ENCODE results near the gene IL6ST.

Gene IL6ST

GRCh38 chr5:55936100-55936693 lies 58.6 kb downstream of the IL6ST start:
- Histone ChIP-seq H3K4me1 (ENCODE audit: control insufficient read depth in 1 of 2, insufficient read depth in 1 of 2, low read depth in 1 of 2, low read length in 1 of 2) (no peaks in the 10 kb centered on the region), H3K36me3 (no peaks in the 10 kb centered on the region), H3K27ac (no peak overlapping the region), H3K4me3 (ENCODE audit: low read depth in 1 of 2, low read length in 1 of 2) (no peak overlapping the region), H3K27me3 (peaks cover 14% of the 10 kb centered on the region), H3K9me3 (no peaks in the 10 kb centered on the region)
- TF ChIP-seq, protein P1, sequence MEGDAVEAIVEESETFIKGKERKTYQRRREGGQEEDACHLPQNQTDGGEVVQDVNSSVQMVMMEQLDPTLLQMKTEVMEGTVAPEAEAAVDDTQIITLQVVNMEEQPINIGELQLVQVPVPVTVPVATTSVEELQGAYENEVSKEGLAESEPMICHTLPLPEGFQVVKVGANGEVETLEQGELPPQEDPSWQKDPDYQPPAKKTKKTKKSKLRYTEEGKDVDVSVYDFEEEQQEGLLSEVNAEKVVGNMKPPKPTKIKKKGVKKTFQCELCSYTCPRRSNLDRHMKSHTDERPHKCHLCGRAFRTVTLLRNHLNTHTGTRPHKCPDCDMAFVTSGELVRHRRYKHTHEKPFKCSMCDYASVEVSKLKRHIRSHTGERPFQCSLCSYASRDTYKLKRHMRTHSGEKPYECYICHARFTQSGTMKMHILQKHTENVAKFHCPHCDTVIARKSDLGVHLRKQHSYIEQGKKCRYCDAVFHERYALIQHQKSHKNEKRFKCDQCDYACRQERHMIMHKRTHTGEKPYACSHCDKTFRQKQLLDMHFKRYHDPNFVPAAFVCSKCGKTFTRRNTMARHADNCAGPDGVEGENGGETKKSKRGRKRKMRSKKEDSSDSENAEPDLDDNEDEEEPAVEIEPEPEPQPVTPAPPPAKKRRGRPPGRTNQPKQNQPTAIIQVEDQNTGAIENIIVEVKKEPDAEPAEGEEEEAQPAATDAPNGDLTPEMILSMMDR (IDR thresholded peaks at IDR 0.05), result peak; percentile 52

GRCh38 chr5:55935371-55935770 lies 59.4 kb downstream of the IL6ST start:
- H3K4me3 ChIP-seq (ENCODE audit: low read depth in 1 of 2, low read length in 1 of 2), result no peak overlapping the region

GRCh38 chr5:55934720-55935119 lies 60.0 kb downstream of the IL6ST start:
- TF ChIP-seq, protein P1 (IDR thresholded peaks at IDR 0.05), result no peak
- no peak overlapping the region for H3K27ac ChIP-seq
- H3K4me1 ChIP-seq (ENCODE audit: control insufficient read depth in 1 of 2, insufficient read depth in 1 of 2, low read depth in 1 of 2, low read length in 1 of 2), result no peaks in the 10 kb centered on the region
- H3K9me3 ChIP-seq, result no peaks in the 10 kb centered on the region
- no peak overlapping the region for H3K4me3 ChIP-seq (ENCODE audit: low read depth in 1 of 2, low read length in 1 of 2)
- H3K27me3 ChIP-seq, result peaks cover 19% of the 10 kb centered on the region
- no peaks in the 10 kb centered on the region for H3K36me3 ChIP-seq

More at GRCh38 chr5:55935371-55935770, 59.4 kb downstream of the IL6ST start:
- H3K9me3 ChIP-seq, result no peaks in the 10 kb centered on the region
- no peaks in the 10 kb centered on the region for H3K36me3 ChIP-seq
- peaks cover 19% of the 10 kb centered on the region for H3K27me3 ChIP-seq
- no peak overlapping the region for H3K27ac ChIP-seq
- TF ChIP-seq, protein P1 (IDR thresholded peaks at IDR 0.05), result no peak
- H3K4me1 ChIP-seq (ENCODE audit: control insufficient read depth in 1 of 2, insufficient read depth in 1 of 2, low read depth in 1 of 2, low read length in 1 of 2), result no peaks in the 10 kb centered on the region

- H3K27me3 ChIP-seq, result peaks cover 19% of the 10 kb centered on the region
- no peak overlapping the region for H3K4me3 ChIP-seq (ENCODE audit: low read depth in 1 of 2, low read length in 1 of 2)
- no peaks in the 10 kb centered on the region for H3K4me1 ChIP-seq (ENCODE audit: control insufficient read depth in 1 of 2, insufficient read depth in 1 of 2, low read depth in 1 of 2, low read length in 1 of 2)
- H3K36me3 ChIP-seq, result no peaks in the 10 kb centered on the region
- TF ChIP-seq, protein P1 (IDR thresholded peaks at IDR 0.05), result no peak
- H3K27ac ChIP-seq, result no peak overlapping the region
- H3K9me3 ChIP-seq, result no peaks in the 10 kb centered on the region
These were observed 60.6 kb downstream of the IL6ST start for GRCh38 chr5:55934115-55934613.

- Histone ChIP-seq H3K4me1 (ENCODE audit: control insufficient read depth in 1 of 2, insufficient read depth in 1 of 2, low read depth in 1 of 2, low read length in 1 of 2) (no peaks in the 10 kb centered on the region), H3K27ac (no peak overlapping the region), H3K4me3 (ENCODE audit: low read depth in 1 of 2, low read length in 1 of 2) (no peak overlapping the region), H3K9me3 (no peaks in the 10 kb centered on the region), H3K36me3 (no peaks in the 10 kb centered on the region), H3K27me3 (peaks cover 19% of the 10 kb centered on the region)
- TF ChIP-seq, protein P1 (IDR thresholded peaks at IDR 0.05), result no peak
These were observed 61.2 kb downstream of the IL6ST start for GRCh38 chr5:55933377-55934114.
